HL-60 (cell line): ENCODE data around the gene RERE.

Experiments used
- POLR2AphosphoS5 ChIP-seq: IDR thresholded peaks from 2 replicates; pipeline ENCODE4 v1.6.1; 2012; ENCODE audit warnings: low read depth
- SPI1 ChIP-seq: IDR thresholded peaks from 2 replicates; pipeline ENCODE4 v1.6.1; 2012; ENCODE audit warnings: low read depth, mild to moderate bottlenecking, borderline replicate concordance
- TF ChIP-seq, protein P1 (sequence below): IDR thresholded peaks from one replicate; pipeline ENCODE4 v1.5.1; 2011; ENCODE audit warnings: low read length, control low read depth, inconsistent platforms; ENCODE audit not compliant: insufficient read depth
- TF ChIP-seq, protein P2 (sequence below): IDR thresholded peaks from 2 replicates; pipeline ENCODE4 v1.6.1; 2012; ENCODE audit warnings: low read depth; ENCODE audit not compliant: insufficient replicate concordance

DNA sequence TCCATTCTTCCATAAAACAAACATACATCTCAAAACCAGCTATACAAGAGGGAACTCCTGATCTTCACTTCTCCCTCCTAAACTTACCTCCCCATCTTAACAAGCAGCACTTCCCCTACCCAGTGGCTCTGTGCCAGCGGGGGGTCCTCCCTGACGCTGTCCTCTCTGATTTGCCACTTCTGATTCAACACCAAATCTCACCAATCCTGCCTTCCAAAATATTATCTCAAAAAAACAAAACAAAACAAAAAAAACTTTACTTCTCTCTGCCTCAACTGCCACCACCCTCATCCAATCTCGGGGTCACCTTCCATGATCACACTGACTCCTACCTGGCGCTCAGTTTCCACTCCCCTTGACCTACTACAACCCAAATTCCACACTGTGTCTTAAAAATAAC, 426.7 kb downstream of the RERE start:
- TF ChIP-seq, protein P1, sequence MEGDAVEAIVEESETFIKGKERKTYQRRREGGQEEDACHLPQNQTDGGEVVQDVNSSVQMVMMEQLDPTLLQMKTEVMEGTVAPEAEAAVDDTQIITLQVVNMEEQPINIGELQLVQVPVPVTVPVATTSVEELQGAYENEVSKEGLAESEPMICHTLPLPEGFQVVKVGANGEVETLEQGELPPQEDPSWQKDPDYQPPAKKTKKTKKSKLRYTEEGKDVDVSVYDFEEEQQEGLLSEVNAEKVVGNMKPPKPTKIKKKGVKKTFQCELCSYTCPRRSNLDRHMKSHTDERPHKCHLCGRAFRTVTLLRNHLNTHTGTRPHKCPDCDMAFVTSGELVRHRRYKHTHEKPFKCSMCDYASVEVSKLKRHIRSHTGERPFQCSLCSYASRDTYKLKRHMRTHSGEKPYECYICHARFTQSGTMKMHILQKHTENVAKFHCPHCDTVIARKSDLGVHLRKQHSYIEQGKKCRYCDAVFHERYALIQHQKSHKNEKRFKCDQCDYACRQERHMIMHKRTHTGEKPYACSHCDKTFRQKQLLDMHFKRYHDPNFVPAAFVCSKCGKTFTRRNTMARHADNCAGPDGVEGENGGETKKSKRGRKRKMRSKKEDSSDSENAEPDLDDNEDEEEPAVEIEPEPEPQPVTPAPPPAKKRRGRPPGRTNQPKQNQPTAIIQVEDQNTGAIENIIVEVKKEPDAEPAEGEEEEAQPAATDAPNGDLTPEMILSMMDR, result no peak
- TF ChIP-seq, protein P2, sequence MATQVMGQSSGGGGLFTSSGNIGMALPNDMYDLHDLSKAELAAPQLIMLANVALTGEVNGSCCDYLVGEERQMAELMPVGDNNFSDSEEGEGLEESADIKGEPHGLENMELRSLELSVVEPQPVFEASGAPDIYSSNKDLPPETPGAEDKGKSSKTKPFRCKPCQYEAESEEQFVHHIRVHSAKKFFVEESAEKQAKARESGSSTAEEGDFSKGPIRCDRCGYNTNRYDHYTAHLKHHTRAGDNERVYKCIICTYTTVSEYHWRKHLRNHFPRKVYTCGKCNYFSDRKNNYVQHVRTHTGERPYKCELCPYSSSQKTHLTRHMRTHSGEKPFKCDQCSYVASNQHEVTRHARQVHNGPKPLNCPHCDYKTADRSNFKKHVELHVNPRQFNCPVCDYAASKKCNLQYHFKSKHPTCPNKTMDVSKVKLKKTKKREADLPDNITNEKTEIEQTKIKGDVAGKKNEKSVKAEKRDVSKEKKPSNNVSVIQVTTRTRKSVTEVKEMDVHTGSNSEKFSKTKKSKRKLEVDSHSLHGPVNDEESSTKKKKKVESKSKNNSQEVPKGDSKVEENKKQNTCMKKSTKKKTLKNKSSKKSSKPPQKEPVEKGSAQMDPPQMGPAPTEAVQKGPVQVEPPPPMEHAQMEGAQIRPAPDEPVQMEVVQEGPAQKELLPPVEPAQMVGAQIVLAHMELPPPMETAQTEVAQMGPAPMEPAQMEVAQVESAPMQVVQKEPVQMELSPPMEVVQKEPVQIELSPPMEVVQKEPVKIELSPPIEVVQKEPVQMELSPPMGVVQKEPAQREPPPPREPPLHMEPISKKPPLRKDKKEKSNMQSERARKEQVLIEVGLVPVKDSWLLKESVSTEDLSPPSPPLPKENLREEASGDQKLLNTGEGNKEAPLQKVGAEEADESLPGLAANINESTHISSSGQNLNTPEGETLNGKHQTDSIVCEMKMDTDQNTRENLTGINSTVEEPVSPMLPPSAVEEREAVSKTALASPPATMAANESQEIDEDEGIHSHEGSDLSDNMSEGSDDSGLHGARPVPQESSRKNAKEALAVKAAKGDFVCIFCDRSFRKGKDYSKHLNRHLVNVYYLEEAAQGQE, result no peak
- TF ChIP-seq POLR2AphosphoS5 (no peak), SPI1 (peak; percentile 22; the same call in 1 of the 2 replicates)
